COLO668 (cell line): ENCODE results near the gene KLRC3.
"Not testable (repeated sequence)": the region's sequence is repeated elsewhere in the genome, so short reads cannot be mapped to it uniquely, and the experiment has no call there.

Experiments
- DNase-seq: peaks from one replicate; lab custom pipeline; 2025; ENCODE audit not compliant: unreplicated experiment; lab: John Stamatoyannopoulos, UW

KLRC3 gene

GRCh38 chr12:10420334-10420733 is at the start of gene KLRC3:
TSS of gene KLRC3 (minus strand) at chr12:10420595. CDS start at chr12:10420550, 45 bp downstream.
- not testable (repeated sequence) for DNase-seq

GRCh38 chr12:10469701-10470100 is 49.3 kb upstream of the KLRC3 start:
- no peak for DNase-seq

DNA sequence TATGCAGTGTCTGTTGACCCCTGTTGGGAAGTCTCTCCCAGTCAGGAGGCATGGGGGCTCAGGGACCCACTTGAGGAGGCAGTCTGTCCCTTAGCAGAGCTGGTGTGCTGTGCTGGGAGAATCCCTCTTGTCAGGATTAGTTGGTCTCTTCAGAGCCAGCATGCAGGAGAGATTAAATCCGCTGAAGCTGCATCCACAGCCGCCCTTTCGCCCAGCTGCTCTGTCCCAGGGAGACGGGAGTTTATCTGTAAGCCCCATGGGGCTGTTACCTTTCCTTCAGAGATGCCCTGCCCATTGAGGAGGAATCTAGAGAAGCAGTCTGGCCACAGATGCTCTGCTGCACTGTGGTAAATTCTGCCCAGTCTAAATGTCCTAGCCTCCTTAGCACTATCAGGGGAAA is 45.9 kb upstream of the KLRC3 start:
- DNase-seq, result no peak

DNA sequence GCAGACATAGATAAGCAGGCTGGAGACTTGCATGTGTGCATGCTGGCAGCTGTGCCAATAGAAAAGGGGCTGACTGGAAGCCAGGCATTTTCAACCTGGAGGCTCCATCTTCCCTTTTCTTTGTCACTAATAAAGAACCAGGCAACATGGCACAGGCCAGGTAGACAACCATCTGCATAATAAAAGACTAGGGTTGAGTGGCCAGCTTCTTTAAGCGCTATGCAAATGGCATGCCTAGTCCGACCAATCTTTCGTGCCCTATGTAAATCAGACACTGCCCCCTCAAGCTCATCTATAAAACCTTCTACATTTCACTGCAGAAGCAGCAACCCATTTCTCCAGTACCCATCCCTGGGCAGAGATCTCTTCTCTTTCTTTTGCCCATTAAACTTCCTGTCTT is 37.4 kb upstream of the KLRC3 start:
- no peak for DNase-seq

GRCh38 chr12:10456856-10457255 is 36.5 kb upstream of the KLRC3 start:
- no peak for DNase-seq

- DNase-seq, result no peak
These were observed 35.4 kb upstream of the KLRC3 start for GRCh38 chr12:10455766-10456165.

DNA sequence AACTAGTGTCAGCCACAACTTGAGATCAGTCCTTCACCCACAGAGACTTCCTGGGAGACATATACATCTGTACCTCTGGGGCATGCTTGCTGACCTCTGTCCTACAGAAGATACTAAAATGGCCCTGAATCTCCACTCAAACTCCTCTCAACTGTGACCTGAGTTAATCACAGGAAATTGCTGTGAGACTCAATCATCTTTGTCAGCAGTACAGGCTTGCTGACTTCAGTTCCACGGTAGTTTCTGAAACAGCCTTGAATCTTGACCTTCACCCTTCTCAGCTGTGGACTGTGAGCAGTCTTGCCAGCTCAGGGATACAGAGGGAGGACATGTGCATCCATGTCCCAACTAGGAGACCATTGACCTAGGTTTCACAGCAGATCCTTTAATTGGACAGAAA is 34.1 kb upstream of the KLRC3 start:
- no peak for DNase-seq

DNA sequence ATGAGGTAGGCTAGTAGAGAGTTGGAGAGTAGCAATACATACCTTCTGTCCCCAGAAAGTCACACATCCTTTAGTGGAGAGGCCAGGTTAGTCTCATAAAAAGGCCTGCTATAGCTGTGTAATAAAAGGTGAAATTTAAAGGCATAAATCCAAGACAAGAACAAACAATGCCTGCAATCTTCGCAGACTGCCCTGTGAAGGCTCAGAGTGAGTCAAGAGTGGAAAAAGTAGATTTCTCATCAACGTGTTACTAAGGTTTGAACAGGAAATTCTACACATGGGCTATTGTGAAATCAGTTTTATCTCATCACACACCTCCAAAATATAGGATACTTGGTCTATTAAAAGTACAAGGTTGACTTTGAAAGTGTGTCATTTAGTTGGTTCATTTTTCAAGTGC is 32.8 kb upstream of the KLRC3 start, which contains the start of gene KLRC1:
KLRC1 (minus strand) TSS at position 222 of the 400 bp plus-strand sequence. CDS start 2,221 bp downstream, outside the sequence.
- no peak for DNase-seq

DNA sequence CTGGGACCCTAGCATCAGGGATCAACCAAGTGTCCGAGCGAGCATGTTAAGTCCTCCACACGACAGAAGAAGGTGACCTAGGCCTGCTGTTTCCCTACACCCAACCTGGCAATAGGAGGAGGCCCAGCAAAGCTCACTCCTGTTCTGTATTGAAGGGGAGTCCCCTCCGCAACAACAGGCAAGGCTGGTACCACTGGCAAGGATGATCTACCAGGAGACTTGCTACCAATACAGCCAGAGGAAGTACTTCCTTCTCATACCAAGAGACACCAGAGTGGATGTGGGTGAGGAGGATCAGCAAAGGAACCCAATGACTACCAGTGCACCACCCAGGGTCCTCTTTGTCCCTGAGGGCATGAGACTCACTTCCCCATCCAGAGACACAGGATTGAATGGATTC is 27.8 kb upstream of the KLRC3 start:
- DNase-seq, result no peak

DNA sequence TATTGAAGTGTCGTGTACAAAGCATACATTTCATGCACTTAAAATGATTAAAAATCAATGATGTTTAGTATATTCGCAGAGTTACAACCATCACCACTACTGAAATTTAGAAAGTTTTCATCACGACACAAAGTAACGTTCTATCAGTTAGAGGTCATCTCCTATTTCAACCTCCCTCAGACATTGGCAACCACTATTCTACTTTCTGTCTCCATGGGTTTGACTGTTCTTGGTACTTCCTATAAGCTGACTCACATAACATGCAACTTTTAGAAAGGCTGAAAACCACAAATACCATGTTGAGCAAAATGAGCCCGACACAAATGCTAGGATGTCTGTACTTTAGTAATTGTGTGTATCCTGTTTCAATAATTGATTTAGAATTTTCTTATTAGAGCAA is 25.7 kb upstream of the KLRC3 start:
- DNase-seq, result not testable (repeated sequence)

DNA sequence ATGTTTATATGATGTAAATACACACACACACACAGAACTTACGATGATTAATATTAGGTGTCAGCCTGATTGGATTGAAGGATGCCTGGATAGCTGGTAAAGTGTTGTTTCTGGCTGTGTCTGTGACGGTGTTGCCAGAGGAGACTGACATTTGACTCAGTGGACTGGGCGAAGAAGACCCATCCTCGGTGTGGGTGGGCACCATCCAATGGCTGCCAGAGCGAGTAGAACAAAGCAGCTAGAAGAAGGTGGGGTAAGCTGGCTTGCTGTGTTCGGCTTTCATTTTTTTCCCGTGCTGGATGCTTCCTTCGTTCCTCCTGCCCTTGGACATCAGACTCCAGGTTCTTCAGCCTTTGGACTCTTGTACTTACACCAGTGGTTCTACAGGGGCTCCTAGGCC is 20.7 kb upstream of the KLRC3 start:
- not testable (repeated sequence) for DNase-seq

DNA sequence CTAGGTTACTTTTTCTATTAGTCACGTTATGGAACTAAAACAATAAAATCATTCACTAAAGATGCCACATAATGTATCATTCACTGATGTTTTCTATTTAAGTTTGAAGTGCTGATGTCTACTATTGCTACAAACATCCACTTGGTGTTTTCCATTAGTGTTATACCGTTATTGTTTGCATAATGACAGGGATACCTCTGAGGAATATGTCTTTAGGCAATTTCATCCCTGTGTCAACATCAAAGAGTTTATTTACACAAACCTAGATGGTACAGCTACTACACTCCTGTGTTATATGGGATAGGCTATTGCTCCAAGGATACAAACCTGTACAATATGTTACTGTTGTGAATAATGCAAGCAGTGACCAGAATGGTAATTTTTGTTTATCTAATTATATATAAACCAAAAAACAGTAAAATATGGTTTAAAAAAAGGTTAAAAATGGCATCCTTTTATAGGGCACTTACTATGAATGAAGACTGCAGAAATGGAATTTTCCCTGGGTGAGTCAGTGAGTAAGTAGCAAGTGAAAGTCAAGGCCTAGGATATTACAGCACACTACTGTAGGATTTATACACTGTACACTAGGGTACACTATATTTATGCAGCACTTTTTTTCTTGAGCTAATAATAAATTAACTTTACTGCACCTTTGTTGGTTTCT is 19.3 kb upstream of the KLRC3 start:
- DNase-seq, result not testable (repeated sequence)

- DNase-seq, result not testable (repeated sequence)
These were observed 17.2 kb upstream of the KLRC3 start for GRCh38 chr12:10437601-10438000.

- DNase-seq, result peak; percentile 44
These were observed 15.4 kb upstream of the KLRC3 start, which contains the start of gene KLRC2 for GRCh38 chr12:10435816-10436215. TSS of gene KLRC2 (minus strand) at chr12:10436010. CDS start at chr12:10435986, 24 bp downstream.

DNA sequence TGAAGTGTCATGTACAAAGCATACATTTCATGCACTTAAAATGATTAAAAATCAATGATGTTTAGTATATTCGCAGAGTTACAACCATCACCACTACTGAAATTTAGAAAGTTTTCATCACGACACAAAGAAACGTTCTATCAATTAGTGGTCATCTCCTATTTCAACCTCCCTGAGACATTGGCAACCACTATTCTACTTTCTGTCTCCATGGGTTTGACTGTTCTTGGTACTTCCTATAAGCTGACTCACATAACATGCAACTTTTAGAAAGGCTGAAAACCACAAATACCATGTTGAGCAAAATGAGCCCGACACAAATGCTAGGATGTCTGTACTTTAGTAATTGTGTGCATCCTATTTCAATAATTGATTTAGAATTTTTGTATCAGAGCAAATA is 10.2 kb upstream of the KLRC3 start:
- DNase-seq, result not testable (repeated sequence)

DNA sequence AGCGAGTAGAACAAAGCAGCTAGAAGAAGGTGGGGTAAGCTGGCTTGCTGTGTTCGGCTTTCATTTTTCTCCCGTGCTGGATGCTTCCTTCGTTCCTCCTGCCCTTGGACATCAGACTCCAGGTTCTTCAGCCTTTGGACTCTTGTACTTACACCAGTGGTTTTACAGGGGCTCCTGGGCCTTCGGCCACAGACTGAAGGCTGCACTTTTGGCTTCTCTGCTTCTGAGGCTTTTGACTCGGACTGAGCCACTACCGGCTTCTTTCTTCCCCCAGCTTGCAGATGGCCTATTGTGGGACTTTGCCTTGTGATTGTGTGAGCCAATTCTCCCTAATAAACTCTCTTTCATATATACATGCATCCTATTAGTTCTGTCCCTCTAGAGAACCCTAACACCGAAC is 5.5 kb upstream of the KLRC3 start:
- not testable (repeated sequence) for DNase-seq

GRCh38 chr12:10424260-10424899 is 4.0 kb upstream of the KLRC3 start:
- not testable (repeated sequence) for DNase-seq

- not testable (repeated sequence) for DNase-seq
These were observed 1.8 kb upstream of the KLRC3 start for GRCh38 chr12:10422159-10422558.

DNA sequence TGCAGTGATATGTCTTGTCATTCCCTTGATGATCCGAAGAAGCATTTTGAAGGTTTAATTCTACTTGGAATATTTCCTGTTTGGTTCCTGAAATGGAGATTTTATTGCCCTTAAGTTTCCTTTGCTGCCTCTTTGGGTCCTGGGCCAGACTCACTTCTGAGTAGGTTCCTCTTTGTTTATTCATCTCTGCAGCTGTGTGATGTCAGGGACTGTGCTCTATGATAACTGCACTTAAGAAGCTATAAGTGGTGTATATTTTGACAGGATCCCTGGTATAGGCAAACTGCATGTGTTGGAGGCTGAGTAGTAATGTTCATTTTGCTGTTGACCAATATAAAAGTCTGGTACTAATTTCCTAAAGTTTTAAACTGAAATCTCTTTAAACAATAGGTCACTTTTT is 11.0 kb downstream of the KLRC3 start, which contains the start of gene KLRC4:
KLRC4 (minus strand) TSS at position 366 of the 400 bp plus-strand sequence; CDS start at position 184, 182 bp downstream.
- peak; percentile 4 for DNase-seq

- no peak for DNase-seq
These were observed 11.6 kb downstream of the KLRC3 start for GRCh38 chr12:10408842-10409241.

GRCh38 chr12:10406725-10407124 is 13.7 kb downstream of the KLRC3 start:
- no peak for DNase-seq

DNA sequence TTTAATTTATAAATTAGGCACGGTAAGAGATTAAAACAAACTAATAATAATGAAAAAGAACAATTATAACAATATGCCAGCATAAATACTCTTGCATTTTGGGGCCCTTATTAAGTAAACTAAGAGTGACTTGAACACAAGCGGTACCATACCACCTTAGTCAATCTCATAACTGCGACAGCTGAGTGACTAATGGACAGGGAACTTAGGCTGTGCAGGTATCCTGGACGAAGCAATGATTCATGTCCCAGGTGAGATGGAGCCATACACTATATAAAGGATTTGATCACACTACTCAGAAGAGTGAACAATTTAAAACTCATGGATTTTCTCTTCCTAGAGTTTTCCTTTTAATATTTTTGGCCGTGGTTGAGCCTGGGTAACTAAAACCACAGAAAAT is 15.1 kb downstream of the KLRC3 start:
- no peak for DNase-seq
